RWPE1 (cell line): ENCODE measurements around the gene VASP.

Experiments used
- CTCF ChIA-PET: fragments of 350-600 bp; sonication (Branson Sonifier 250); formaldehyde crosslinking; extraction: SDS; loops from one replicate; lab custom pipeline; 2021; lab: Yijun Ruan, JAX
- POLR2A ChIA-PET: fragments of 400-600 bp; formaldehyde crosslinking; extraction: SDS; loops from one replicate; lab custom pipeline; 2020; ENCODE audit warnings: antibody characterized with exemption; ENCODE audit not compliant: low non-redundant PET; lab: Yijun Ruan, JAX
- DNase-seq: peaks from one replicate; pipeline ENCODE4 v3.0.0; 2012; ENCODE audit warnings: low spot score
- H3K27ac ChIP-seq: fragments of 450-650 bp; 2 replicates; pipeline ENCODE4 v1.5.1; 2017
- CTCF ChIP-seq: fragments of 450-650 bp; conservative IDR thresholded peaks from 2 replicates; pipeline ENCODE4 v1.5.1; 2017; ENCODE audit warnings: low read depth, mild to moderate bottlenecking

Gene VASP

GRCh38 chr19:45506989-45507871, at the start of gene VASP:
VASP (plus strand) TSS chr19:45507479; CDS start chr19:45507772, 293 bp downstream.
- ChIA-PET CTCF (interaction anchor here (0.6 kb wide), 1 partner anchor 108 kb away, joined by 3 read pairs; no protein-coding TSS in a partner anchor), POLR2A (interaction anchor here (0.6 to 1.3 kb wide), 2 partner anchors 21 to 245 kb away, joined by 3 to 7 read pairs; no protein-coding TSS in a partner anchor)
- H3K27ac ChIP-seq = peak within 1 kb of the TSS; percentile 95
- DNase-seq = peak; percentile 86
- no peak for TF ChIP-seq CTCF

- no peak for DNase-seq
- ChIA-PET CTCF (no interaction called here), POLR2A (no interaction called here)
- H3K27ac ChIP-seq = peak overlapping the region; percentile 27
- no peak for TF ChIP-seq CTCF
Measured at GRCh38 chr19:45457776-45458175, 49.5 kb upstream of the VASP start.

- ChIA-PET POLR2A (interaction anchor here (0.6 kb wide), 1 partner anchor 332 kb away, joined by 4 read pairs; the partner anchor contains the start of gene DMWD), CTCF (no interaction called here)
- no peak for TF ChIP-seq CTCF
Measured at GRCh38 chr19:45460807-45461347, 46.4 kb upstream of the VASP start.

GRCh38 chr19:45462174-45462573, 45.1 kb upstream of the VASP start:
- POLR2A ChIA-PET = interaction anchor here (0.6 kb wide), 1 partner anchor 168 kb away, joined by 3 read pairs; no protein-coding TSS in a partner anchor
- H3K27ac ChIP-seq = no peak overlapping the region
- DNase-seq = no peak
- CTCF ChIA-PET = no interaction called here
- TF ChIP-seq CTCF = no peak

More at GRCh38 chr19:45460807-45461347, 46.4 kb upstream of the VASP start:
- no peak overlapping the region for H3K27ac ChIP-seq
- no peak for DNase-seq

GRCh38 chr19:45463241-45463640, 44.0 kb upstream of the VASP start:
- DNase-seq = no peak
- ChIA-PET POLR2A (no interaction called here), CTCF (no interaction called here)
- H3K27ac ChIP-seq = no peak overlapping the region
- TF ChIP-seq CTCF = no peak

- ChIA-PET POLR2A (interaction anchor here (0.6 kb wide), 1 partner anchor 216 kb away, joined by 6 read pairs; no protein-coding TSS in a partner anchor), CTCF (interaction anchor here (0.5 to 0.9 kb wide), 2 partner anchors 19 to 233 kb away, joined by 3 to 5 read pairs; no protein-coding TSS in a partner anchor)
- H3K27ac ChIP-seq = no peak overlapping the region
- TF ChIP-seq CTCF = no peak
- DNase-seq = no peak
Measured at GRCh38 chr19:45464274-45464673, 43.0 kb upstream of the VASP start.
